ENCODE results near the gene OXLD1.

OXLD1 gene

DNA sequence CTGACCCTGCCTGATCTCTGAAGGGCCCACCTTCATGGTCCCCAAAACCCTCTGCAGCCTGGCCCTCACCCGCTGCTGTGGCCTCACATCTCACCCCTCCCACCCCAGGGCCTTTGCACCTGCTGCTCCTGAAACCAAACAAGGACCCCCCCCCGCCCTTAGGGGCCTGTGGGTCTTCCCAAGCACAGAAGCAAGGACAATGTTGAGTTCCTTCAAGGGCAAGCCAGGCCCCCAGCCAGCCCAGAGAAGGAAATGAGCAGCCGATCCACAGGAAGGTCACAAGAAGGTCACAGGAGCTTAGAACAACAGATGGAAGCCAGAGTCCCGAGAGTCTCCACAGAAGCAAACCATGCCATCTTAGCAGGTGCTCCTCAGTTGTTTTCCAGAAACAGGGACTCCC lies 9.6 kb downstream of the OXLD1 start:
- Histone ChIP-seq H3K36me3 (ENCODE audit: control insufficient read depth in 1 of 2, insufficient read depth in 2 of 2, low read length in 2 of 2) (no peaks in the 10 kb centered on the region), H3K9me3 (ENCODE audit: control insufficient read depth in 1 of 2, low read length in 2 of 2) (no peaks in the 10 kb centered on the region), H3K27ac (ENCODE audit: low read length) (no peak overlapping the region)

DNA sequence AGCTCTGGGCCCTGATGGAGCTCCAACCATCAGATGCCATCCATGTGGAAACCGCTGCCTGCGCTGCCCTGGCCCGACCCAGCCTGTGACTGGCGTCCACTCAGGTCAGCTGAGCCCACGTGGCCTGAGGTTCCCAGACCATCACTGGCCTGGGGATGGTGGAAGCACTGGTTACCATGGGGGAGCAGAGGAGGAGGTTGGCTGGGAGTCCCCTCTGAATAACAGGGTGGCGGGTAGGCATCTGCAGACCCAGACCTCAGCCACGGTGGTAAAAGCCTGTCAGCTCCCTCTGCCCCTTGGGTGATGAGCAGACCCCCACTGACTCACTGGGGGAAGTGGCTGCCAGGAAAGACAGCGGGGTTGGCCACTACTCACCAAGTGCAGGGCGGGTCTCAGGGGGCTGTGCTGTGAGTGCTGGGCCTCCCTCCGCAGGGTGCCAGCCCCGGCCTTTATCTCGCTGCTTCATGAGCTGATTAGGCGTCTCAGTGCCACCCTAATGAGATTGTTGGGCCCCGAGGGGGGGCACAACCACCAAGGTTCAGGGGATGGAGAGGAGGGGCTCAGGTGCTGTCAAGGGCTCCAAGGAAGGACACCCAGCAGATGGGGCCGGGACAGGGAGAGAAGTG lies 10.2 kb downstream of the OXLD1 start, which contains the start of gene PDE6G:
Gene PDE6G, minus strand, starts transcription at position 425 of the 626 bp plus-strand sequence. CDS start 3,237 bp downstream, outside the sequence.
- no peaks in the 10 kb centered on the region for H3K36me3 ChIP-seq (ENCODE audit: control insufficient read depth in 1 of 2, insufficient read depth in 2 of 2, low read length in 2 of 2)
- no peak within 1 kb of the TSS for H3K4me3 ChIP-seq (ENCODE audit: low read depth in 1 of 2, low read length in 2 of 2)
- H3K27me3 ChIP-seq (ENCODE audit: low read depth, low read length) = no peaks in the 10 kb centered on the region
- no peaks in the 10 kb centered on the region for H3K9me3 ChIP-seq (ENCODE audit: control insufficient read depth in 1 of 2, low read length in 2 of 2)
- no peaks in the 10 kb centered on the region for H3K4me1 ChIP-seq (ENCODE audit: control insufficient read depth in 1 of 2, insufficient read depth in 2 of 2, low read length in 2 of 2)
- no peak within 1 kb of the TSS for H3K27ac ChIP-seq (ENCODE audit: low read length)

More for the DNA sequence above, 9.6 kb downstream of the OXLD1 start:
- Histone ChIP-seq H3K27me3 (ENCODE audit: low read depth, low read length) (no peaks in the 10 kb centered on the region), H3K4me3 (ENCODE audit: low read depth in 1 of 2, low read length in 2 of 2) (no peak overlapping the region), H3K4me1 (ENCODE audit: control insufficient read depth in 1 of 2, insufficient read depth in 2 of 2, low read length in 2 of 2) (no peaks in the 10 kb centered on the region)

DNA sequence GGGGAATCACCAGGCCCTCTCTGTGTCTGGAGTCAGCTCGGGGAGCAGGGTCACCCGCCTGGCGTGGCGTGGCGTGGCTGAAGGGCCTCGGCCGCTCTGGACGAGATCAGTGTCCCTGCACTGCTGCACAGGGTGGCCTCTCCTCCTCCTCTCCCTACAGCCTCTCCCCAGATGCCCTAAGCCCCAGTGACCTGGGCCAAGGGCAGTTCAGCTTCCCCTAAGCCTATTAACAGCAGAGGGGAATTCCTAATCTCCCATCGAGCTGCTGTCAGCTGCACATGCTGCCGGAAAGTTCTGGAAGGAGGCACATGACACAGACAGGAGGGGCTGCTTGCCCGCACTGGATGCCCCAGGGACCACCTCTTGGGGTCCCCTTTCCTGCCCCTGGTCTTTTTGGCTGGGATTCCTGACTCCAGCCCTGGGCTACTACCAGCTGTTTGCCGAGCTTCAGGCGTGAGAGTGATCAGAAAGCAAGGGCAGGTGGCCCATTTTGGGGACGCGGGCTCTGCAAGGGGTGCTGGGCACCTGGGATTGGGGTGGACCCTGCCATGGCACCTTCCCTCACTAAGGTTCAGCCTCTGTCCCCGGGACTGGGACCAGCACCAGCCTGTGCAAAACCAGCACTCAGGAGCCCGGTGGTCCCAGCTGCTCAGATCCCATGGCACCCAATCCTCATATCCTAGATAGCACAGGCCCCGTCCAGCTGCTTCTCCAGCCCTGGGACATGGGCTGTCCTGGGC lies 10.9 kb downstream of the OXLD1 start:
- Histone ChIP-seq H3K4me3 (ENCODE audit: low read depth in 1 of 2, low read length in 2 of 2) (no peak overlapping the region), H3K27me3 (ENCODE audit: low read depth, low read length) (no peaks in the 10 kb centered on the region), H3K4me1 (ENCODE audit: control insufficient read depth in 1 of 2, insufficient read depth in 2 of 2, low read length in 2 of 2) (no peaks in the 10 kb centered on the region), H3K9me3 (ENCODE audit: control insufficient read depth in 1 of 2, low read length in 2 of 2) (no peaks in the 10 kb centered on the region), H3K36me3 (ENCODE audit: control insufficient read depth in 1 of 2, insufficient read depth in 2 of 2, low read length in 2 of 2) (no peaks in the 10 kb centered on the region), H3K27ac (ENCODE audit: low read length) (no peak overlapping the region)

DNA sequence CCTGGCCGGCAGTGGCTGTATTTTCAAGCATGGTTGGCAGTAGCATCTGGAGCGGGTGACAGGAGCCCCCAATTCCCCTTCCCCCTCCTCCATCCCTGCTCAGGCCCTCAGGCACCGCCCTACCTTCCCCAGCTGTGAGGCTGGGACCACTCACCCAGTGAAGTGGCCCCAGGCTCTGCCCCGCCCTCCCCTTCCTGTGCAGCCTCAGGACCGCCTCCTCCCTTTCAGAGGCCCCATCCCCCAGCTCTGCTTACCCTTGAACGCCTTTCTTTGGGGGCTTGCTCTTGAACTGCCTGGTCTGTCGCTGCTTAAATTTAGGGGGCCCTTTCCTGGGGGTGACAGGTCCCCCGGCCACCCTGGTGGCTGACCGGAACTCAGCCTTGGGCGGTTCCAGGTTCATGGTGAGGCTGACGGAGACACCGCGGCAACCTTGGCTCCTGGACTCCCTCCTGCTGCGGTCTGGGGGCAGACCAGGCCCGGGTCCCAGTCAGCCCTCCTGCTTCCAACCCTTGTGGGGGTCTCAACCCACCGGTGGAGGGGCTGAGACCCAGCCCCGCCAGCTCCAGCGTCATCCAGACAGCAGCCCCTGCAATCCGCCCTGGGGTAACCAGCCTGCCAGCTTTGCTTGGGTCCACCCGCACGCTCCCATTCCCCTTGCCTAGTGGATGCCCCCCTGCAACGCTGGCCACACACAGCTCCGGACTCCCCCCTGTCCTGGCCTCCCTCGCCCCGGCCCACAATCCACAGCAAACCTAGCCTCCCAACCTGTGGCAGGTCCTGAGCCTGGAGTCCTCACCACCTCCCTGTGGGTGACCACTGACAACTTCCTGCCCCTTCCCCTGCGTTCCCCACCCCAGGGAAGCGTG lies 13.3 kb downstream of the OXLD1 start:
- Histone ChIP-seq H3K36me3 (ENCODE audit: control insufficient read depth in 1 of 2, insufficient read depth in 2 of 2, low read length in 2 of 2) (no peaks in the 10 kb centered on the region), H3K4me1 (ENCODE audit: control insufficient read depth in 1 of 2, insufficient read depth in 2 of 2, low read length in 2 of 2) (no peaks in the 10 kb centered on the region), H3K4me3 (ENCODE audit: low read depth in 1 of 2, low read length in 2 of 2) (no peak overlapping the region), H3K27me3 (ENCODE audit: low read depth, low read length) (no peaks in the 10 kb centered on the region), H3K27ac (ENCODE audit: low read length) (no peak overlapping the region), H3K9me3 (ENCODE audit: control insufficient read depth in 1 of 2, low read length in 2 of 2) (peaks cover 0 to 6% of the 10 kb centered on the region in 2 donors)

DNA sequence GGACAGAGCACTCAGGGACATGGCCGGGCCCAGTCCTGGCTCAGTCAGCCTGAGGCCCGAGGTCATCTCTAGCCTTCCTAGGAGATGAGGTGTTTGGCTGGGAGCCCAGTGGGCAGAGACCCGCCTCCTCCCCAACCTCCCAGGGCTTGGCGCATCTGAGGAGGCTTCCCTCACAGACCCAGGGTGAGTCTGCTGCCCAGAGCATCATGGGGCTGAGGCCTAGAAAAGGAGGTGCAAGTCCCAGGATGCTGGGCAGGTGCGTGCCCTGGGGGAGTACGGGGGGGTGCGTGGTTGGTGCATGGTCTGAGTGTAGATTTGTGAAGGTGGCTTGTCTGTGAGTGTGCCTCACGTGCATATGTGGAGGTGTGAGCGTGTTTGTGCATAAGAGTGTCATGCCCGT lies 14.7 kb downstream of the OXLD1 start:
- peaks cover 0 to 6% of the 10 kb centered on the region in 2 donors for H3K9me3 ChIP-seq (ENCODE audit: control insufficient read depth in 1 of 2, low read length in 2 of 2)
- H3K4me1 ChIP-seq (ENCODE audit: control insufficient read depth in 1 of 2, insufficient read depth in 2 of 2, low read length in 2 of 2) = no peaks in the 10 kb centered on the region
- H3K36me3 ChIP-seq (ENCODE audit: control insufficient read depth in 1 of 2, insufficient read depth in 2 of 2, low read length in 2 of 2) = no peaks in the 10 kb centered on the region
- no peak overlapping the region for H3K27ac ChIP-seq (ENCODE audit: low read length)
- H3K4me3 ChIP-seq (ENCODE audit: low read depth in 1 of 2, low read length in 2 of 2) = no peak overlapping the region
- H3K27me3 ChIP-seq (ENCODE audit: low read depth, low read length) = peaks cover 10% of the 10 kb centered on the region

DNA sequence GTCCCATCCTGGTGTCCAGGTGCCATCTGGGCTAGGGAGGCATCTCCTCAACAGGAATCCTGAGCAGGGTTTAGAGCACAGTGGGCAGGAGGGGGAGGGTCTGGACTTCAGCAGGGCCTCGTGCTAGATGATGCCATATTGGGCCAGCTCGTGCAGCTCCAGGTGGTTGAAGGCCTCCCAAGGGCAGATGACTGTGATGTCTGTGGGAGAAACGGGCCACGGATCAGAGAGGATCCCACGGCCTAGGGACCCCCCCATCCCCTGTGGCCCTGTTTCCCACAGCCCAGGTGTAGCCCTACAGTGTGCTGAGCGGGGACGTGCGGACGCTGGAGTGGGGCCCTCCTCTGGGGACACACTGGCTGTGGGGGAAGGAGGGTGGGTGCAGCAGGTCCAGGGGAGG lies 15.5 kb downstream of the OXLD1 start:
- Histone ChIP-seq H3K9me3 (ENCODE audit: control insufficient read depth in 1 of 2, low read length in 2 of 2) (peaks cover 0 to 6% of the 10 kb centered on the region in 2 donors), H3K4me1 (ENCODE audit: control insufficient read depth in 1 of 2, insufficient read depth in 2 of 2, low read length in 2 of 2) (no peaks in the 10 kb centered on the region), H3K4me3 (ENCODE audit: low read depth in 1 of 2, low read length in 2 of 2) (no peak overlapping the region), H3K27me3 (ENCODE audit: low read depth, low read length) (peaks cover 10% of the 10 kb centered on the region), H3K27ac (ENCODE audit: low read length) (no peak overlapping the region), H3K36me3 (ENCODE audit: control insufficient read depth in 1 of 2, insufficient read depth in 2 of 2, low read length in 2 of 2) (no peaks in the 10 kb centered on the region)

DNA sequence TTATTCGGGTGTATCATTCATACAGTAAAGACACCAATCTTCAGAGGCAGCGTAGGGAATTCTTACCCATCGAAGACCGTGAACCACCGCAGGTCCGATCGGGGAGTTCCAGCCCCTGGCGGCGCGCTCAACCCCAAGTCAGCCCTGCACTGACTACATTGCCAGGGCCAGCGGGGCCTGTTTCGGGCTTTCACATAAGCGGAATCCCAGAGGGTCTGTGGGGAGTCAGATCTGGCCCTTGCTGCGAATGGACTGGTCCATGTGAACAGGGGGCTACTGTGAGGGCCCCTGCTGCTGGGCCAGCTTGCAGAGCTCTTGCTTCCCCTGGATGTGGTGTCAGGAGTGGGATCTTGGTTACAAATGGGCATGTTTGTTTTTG lies 17.7 kb downstream of the OXLD1 start:
- Histone ChIP-seq H3K4me3 (ENCODE audit: low read depth in 1 of 2, low read length in 2 of 2) (no peak overlapping the region), H3K27ac (ENCODE audit: low read length) (no peak overlapping the region), H3K9me3 (ENCODE audit: control insufficient read depth in 1 of 2, low read length in 2 of 2) (peaks cover 0 to 6% of the 10 kb centered on the region in 2 donors), H3K4me1 (ENCODE audit: control insufficient read depth in 1 of 2, insufficient read depth in 2 of 2, low read length in 2 of 2) (no peaks in the 10 kb centered on the region), H3K36me3 (ENCODE audit: control insufficient read depth in 1 of 2, insufficient read depth in 2 of 2, low read length in 2 of 2) (no peaks in the 10 kb centered on the region), H3K27me3 (ENCODE audit: low read depth, low read length) (peaks cover 10% of the 10 kb centered on the region)

DNA sequence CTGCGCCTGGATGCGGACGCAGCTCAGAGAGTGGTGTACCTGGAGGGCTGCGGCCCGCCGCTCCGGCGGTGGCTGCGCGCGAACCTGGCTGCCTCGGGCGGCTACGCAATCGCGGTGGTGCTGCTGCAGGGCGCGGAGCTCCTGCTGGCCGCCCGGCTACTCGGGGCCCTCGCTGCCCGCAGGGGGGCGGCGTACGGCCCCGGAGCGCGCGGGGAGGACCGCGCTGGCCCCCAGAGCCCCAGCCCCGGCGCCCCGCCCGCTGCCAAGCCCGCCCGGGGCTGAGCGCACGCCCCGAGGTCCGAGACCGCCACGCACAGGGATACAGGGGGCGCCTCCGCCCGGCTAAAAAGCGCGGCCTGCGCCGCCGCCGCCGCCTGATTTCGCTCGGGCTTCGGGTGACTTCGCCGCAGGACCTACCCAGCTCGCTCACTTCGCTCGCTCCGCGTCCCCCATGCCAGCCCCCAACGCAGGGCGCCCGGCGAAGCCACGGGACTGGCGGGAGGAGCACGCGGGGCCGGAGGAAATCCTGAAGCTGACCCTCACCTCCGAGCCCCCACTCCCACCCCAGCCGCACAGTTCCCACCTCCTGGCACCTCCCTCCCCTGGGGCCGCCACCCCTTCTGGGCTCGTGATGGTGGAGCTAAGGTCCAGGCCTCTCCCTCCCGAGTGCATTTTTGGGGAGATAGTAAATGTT lies 18.2 kb downstream of the OXLD1 start:
- no peaks in the 10 kb centered on the region for H3K36me3 ChIP-seq (ENCODE audit: control insufficient read depth in 1 of 2, insufficient read depth in 2 of 2, low read length in 2 of 2)
- H3K4me1 ChIP-seq (ENCODE audit: control insufficient read depth in 1 of 2, insufficient read depth in 2 of 2, low read length in 2 of 2) = no peaks in the 10 kb centered on the region
- H3K9me3 ChIP-seq (ENCODE audit: control insufficient read depth in 1 of 2, low read length in 2 of 2) = peaks cover 0 to 6% of the 10 kb centered on the region in 2 donors
- peaks cover 10% of the 10 kb centered on the region for H3K27me3 ChIP-seq (ENCODE audit: low read depth, low read length)
- H3K27ac ChIP-seq (ENCODE audit: low read length) = no peak overlapping the region
- H3K4me3 ChIP-seq (ENCODE audit: low read depth in 1 of 2, low read length in 2 of 2) = no peak overlapping the region

DNA sequence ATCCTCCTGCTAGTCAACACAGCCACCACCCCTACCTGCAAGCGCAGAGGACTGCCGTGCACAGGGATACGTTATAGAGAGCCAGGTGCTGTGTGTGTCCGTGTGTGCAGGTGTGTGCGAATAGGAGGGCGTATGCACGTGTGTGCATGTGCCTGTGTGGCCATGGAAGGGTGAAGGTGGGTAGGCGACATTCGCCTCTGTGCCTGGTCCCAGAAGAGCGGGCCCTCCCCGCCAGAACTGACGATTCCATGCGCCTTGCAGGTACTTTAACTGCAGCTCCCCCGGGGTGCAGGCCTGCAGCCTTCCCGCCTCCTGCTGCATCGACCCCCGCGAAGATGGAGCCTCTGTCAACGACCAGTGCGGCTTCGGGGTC lies 18.8 kb downstream of the OXLD1 start:
- H3K36me3 ChIP-seq (ENCODE audit: control insufficient read depth in 1 of 2, insufficient read depth in 2 of 2, low read length in 2 of 2) = no peaks in the 10 kb centered on the region
- H3K4me1 ChIP-seq (ENCODE audit: control insufficient read depth in 1 of 2, insufficient read depth in 2 of 2, low read length in 2 of 2) = no peaks in the 10 kb centered on the region
- no peak overlapping the region for H3K27ac ChIP-seq (ENCODE audit: low read length)
- peaks cover 10% of the 10 kb centered on the region for H3K27me3 ChIP-seq (ENCODE audit: low read depth, low read length)
- H3K4me3 ChIP-seq (ENCODE audit: low read depth in 1 of 2, low read length in 2 of 2) = no peak overlapping the region
- H3K9me3 ChIP-seq (ENCODE audit: control insufficient read depth in 1 of 2, low read length in 2 of 2) = peaks cover 0 to 6% of the 10 kb centered on the region in 2 donors

DNA sequence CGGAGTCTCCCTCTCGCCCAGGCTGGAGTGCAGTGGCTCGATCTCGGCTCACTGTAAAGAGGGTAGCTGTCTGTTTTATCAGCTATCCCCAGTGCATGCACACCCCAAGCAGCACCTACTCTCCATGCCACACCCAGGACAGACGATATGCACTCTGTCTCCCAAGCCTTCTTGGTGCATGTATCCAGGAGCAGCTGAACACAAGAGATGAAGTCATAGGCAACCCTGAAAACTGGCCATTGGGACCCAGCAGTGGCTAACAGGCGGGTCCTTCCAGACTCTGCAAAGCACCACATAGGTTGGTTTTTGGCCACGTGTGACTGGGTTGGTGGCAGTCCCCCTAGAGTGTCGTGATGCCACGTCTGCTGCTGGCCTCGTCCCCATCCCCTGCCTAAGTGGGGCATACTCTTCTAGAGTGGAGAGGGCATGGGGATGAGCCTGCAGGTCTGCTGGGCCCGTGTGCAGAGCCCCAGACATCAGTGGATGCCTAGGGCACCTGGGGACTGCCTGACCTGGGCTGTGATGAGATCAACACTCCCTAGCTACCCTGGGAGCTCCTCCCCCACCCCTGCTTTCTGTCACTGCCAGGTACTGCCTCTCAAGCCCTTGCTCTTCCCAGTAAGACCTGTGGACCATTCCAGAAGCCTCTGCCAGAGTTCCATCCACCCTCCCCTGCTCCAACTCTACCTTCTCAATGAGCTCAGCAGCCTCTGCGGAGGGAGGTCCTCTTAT lies 19.4 kb downstream of the OXLD1 start:
- Histone ChIP-seq H3K4me1 (ENCODE audit: control insufficient read depth in 1 of 2, insufficient read depth in 2 of 2, low read length in 2 of 2) (no peaks in the 10 kb centered on the region), H3K4me3 (ENCODE audit: low read depth in 1 of 2, low read length in 2 of 2) (no peak overlapping the region), H3K9me3 (ENCODE audit: control insufficient read depth in 1 of 2, low read length in 2 of 2) (peaks cover 0 to 6% of the 10 kb centered on the region in 2 donors), H3K36me3 (ENCODE audit: control insufficient read depth in 1 of 2, insufficient read depth in 2 of 2, low read length in 2 of 2) (no peaks in the 10 kb centered on the region), H3K27me3 (ENCODE audit: low read depth, low read length) (peaks cover 10% of the 10 kb centered on the region), H3K27ac (ENCODE audit: low read length) (no peak overlapping the region)

Measured in muscle layer of duodenum (tissue), 2 donors.